PC-9 (cell line): ENCODE measurements around the gene ELL2.

Source experiments
- EZH2 ChIP-seq: fragments of 200-600 bp; sonication (generic); IDR thresholded peaks from 2 replicates; pipeline ENCODE4 v1.8.0; 2017; ENCODE audit warnings: antibody characterized with exemption, low read depth
- TF ChIP-seq, protein P1 (sequence below): fragments of 200-600 bp; sonication (generic); conservative IDR thresholded peaks from 2 replicates; pipeline ENCODE4 v1.6.1; 2017; ENCODE audit warnings: mixed run types, antibody characterized with exemption, mild to moderate bottlenecking, moderate library complexity

GRCh38 chr5:96004754-96005153 is 43.1 kb upstream of the ELL2 start:
- TF ChIP-seq, protein P1, sequence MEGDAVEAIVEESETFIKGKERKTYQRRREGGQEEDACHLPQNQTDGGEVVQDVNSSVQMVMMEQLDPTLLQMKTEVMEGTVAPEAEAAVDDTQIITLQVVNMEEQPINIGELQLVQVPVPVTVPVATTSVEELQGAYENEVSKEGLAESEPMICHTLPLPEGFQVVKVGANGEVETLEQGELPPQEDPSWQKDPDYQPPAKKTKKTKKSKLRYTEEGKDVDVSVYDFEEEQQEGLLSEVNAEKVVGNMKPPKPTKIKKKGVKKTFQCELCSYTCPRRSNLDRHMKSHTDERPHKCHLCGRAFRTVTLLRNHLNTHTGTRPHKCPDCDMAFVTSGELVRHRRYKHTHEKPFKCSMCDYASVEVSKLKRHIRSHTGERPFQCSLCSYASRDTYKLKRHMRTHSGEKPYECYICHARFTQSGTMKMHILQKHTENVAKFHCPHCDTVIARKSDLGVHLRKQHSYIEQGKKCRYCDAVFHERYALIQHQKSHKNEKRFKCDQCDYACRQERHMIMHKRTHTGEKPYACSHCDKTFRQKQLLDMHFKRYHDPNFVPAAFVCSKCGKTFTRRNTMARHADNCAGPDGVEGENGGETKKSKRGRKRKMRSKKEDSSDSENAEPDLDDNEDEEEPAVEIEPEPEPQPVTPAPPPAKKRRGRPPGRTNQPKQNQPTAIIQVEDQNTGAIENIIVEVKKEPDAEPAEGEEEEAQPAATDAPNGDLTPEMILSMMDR, result no peak
- TF ChIP-seq EZH2, result no peak
